Gastrocnemius medialis (tissue), 4 donors: ENCODE measurements around the gene HLA-DRB1. TPM values are rescaled to one million over a fixed set of nuclear protein-coding genes. Genes with fewer than 3 reads are reported as not detected.

Source experiments
- ATAC-seq, 2 donors: fragments of 150-250 bp; one replicate each; pipeline ENCODE4 v1.9.1; 2016
- DNase-seq, 2 donors: peaks; one replicate each; pipeline ENCODE4 v3.0.0-alpha.2; 2019
- H3K27ac ChIP-seq, 4 donors: fragments of 200-600 bp; sonication (generic); 1 replicate in 1 of 4; 2 replicates in 3 of 4; pipeline ENCODE4 v1.5.1; 2016 to 2018; ENCODE audit warnings: mild to moderate bottlenecking in 2 of 4, moderate library complexity in 1 of 4
- H3K27me3 ChIP-seq, 3 donors: fragments of 200-600 bp; sonication (generic) in 2 of 3; 1 replicate in 1 of 3; 2 replicates in 2 of 3; pipeline versions ENCODE4 v1.5.1 to v1.6.0; 2016 to 2019; ENCODE audit warnings: mild to moderate bottlenecking in 1 of 3, moderate library complexity in 1 of 3
- H3K36me3 ChIP-seq, 2 donors: fragments of 200-600 bp; sonication (generic) in 1 of 2; one replicate each; pipeline ENCODE4 v1.5.1; 2017 to 2018
- H3K4me1 ChIP-seq, 2 donors: fragments of 200-600 bp; sonication (generic) in 1 of 2; one replicate each; pipeline ENCODE4 v1.5.1; 2016 to 2017; ENCODE audit warnings: mild to moderate bottlenecking in 2 of 2
- H3K4me3 ChIP-seq, 4 donors: fragments of 200-600 bp; sonication (generic) in 3 of 4; 1 replicate in 1 of 4; 2 replicates in 3 of 4; pipeline ENCODE4 v1.5.1; 2016 to 2019; ENCODE audit warnings: mild to moderate bottlenecking in 2 of 4
- H3K9me3 ChIP-seq, 3 donors: fragments of 200-600 bp; sonication (generic) in 2 of 3; 1 replicate in 1 of 3; 2 replicates in 2 of 3; pipeline ENCODE4 v1.5.1; 2016 to 2019
- POLR2A ChIP-seq, 2 donors: fragments of 450-650 bp; IDR thresholded peaks; one replicate each; pipeline ENCODE4 v1.6.1; 2017; ENCODE audit warnings: antibody characterized with exemption in 2 of 2, mild to moderate bottlenecking in 2 of 2, moderate library complexity in 2 of 2
- in situ Hi-C, 4 donors: fragments of 200-750 bp; cut with MboI; loops; one replicate each; pipeline versions ENCODE4 v1.15.0 to v1.8.0; 2017; ENCODE audit warnings: low sequenced_read_pairs in 4 of 4
- intact Hi-C: fragments of 100-400 bp; cut with DNase I; formaldehyde crosslinking; loops from one replicate; pipeline ENCODE4 v1.15.1; 2023; ENCODE audit warnings: low total_unique reads
- total RNA-seq, 4 donors: library from RNA; depleted of rRNA; stranded (reverse); fragments of >200 nt; gene quantifications; one replicate each; pipeline versions ENCODE4 v1.1.0 to v1.2.3, GENCODE V29; 2016
- TF ChIP-seq, protein P1 (sequence below), 5 experiments: fragments of 450-650 bp in 3 of 5; fragments of 200-600 bp in 2 of 5; sonication (generic) in 2 of 5; IDR thresholded peaks in 4 of 5; conservative IDR thresholded peaks in 1 of 5; 1 replicate in 4 of 5; 2 replicates in 1 of 5; pipeline ENCODE4 v1.5.1; 2016 to 2019; ENCODE audit warnings: antibody characterized with exemption in 5 of 5, mild to moderate bottlenecking in 3 of 5, moderate library complexity in 3 of 5

The HLA-DRB1 gene
- total RNA-seq, 4 donors from 2014 or later = 7.5 to 25.2 (median 16.5) TPM

DNA sequence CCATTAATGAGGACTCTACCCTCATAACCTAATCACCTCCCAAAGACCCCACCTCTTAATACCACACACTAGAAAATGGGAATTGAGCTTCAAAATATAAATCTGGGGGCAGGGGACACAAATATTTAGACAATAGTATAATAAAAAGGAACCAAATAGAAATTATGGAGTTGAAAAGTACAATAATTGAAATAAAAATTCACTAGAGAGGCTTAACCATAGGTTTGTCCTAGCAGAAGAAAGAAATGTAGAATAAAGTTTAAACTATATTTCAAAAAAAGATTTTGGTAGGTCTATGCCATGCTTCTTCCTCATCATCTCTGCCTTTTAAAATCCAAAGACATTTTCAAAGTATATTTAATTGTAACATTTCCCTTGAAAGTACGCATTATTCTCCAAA lies 28.1 kb upstream of the HLA-DRB1 start:
- intact Hi-C loops = no loop called here
- H3K4me3 ChIP-seq = no peak overlapping the region
- DNase-seq = no peak
- H3K27me3 ChIP-seq = no peaks in the 10 kb centered on the region
- H3K36me3 ChIP-seq = no peaks in the 10 kb centered on the region
- no peak overlapping the region for H3K27ac ChIP-seq
- H3K4me1 ChIP-seq = no peaks in the 10 kb centered on the region
- in situ Hi-C loops = no loop called here
- H3K9me3 ChIP-seq = no peaks in the 10 kb centered on the region
- no peak for TF ChIP-seq POLR2A (IDR thresholded peaks at IDR 0.05)
- TF ChIP-seq, protein P1, sequence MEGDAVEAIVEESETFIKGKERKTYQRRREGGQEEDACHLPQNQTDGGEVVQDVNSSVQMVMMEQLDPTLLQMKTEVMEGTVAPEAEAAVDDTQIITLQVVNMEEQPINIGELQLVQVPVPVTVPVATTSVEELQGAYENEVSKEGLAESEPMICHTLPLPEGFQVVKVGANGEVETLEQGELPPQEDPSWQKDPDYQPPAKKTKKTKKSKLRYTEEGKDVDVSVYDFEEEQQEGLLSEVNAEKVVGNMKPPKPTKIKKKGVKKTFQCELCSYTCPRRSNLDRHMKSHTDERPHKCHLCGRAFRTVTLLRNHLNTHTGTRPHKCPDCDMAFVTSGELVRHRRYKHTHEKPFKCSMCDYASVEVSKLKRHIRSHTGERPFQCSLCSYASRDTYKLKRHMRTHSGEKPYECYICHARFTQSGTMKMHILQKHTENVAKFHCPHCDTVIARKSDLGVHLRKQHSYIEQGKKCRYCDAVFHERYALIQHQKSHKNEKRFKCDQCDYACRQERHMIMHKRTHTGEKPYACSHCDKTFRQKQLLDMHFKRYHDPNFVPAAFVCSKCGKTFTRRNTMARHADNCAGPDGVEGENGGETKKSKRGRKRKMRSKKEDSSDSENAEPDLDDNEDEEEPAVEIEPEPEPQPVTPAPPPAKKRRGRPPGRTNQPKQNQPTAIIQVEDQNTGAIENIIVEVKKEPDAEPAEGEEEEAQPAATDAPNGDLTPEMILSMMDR (IDR thresholded peaks at IDR 0.05 in 4 of 5, conservative IDR thresholded peaks at IDR 0.05 in 1 of 5) = no peak
- no peak for ATAC-seq

- H3K36me3 ChIP-seq = no peaks in the 10 kb centered on the region
- H3K4me1 ChIP-seq = no peaks in the 10 kb centered on the region
- H3K9me3 ChIP-seq = no peaks in the 10 kb centered on the region
- DNase-seq (no peak), ATAC-seq (no peak)
- no peak for TF ChIP-seq POLR2A (IDR thresholded peaks at IDR 0.05)
- in situ Hi-C loops (no loop called here), intact Hi-C loops (no loop called here)
- no peaks in the 10 kb centered on the region for H3K27me3 ChIP-seq
- no peak overlapping the region for H3K4me3 ChIP-seq
- H3K27ac ChIP-seq = no peak overlapping the region
These were observed 26.4 kb upstream of the HLA-DRB1 start for GRCh38 chr6:32615885-32616532.

GRCh38 chr6:32614366-32615081 lies 24.9 kb upstream of the HLA-DRB1 start:
- DNase-seq = no peak
- TF ChIP-seq POLR2A (IDR thresholded peaks at IDR 0.05) = no peak
- TF ChIP-seq, protein P1 (IDR thresholded peaks at IDR 0.05 in 4 of 5, conservative IDR thresholded peaks at IDR 0.05 in 1 of 5) = no peak
- H3K27me3 ChIP-seq = no peaks in the 10 kb centered on the region
- H3K4me1 ChIP-seq = no peaks in the 10 kb centered on the region
- H3K4me3 ChIP-seq = no peak overlapping the region
- no peaks in the 10 kb centered on the region for H3K36me3 ChIP-seq
- intact Hi-C loops (no loop called here), in situ Hi-C loops (no loop called here)
- no peak for ATAC-seq
- H3K9me3 ChIP-seq = no peaks in the 10 kb centered on the region
- H3K27ac ChIP-seq = no peak overlapping the region

- ATAC-seq (no peak), DNase-seq (no peak)
- Histone ChIP-seq H3K36me3 (no peaks in the 10 kb centered on the region), H3K4me3 (no peak overlapping the region), H3K4me1 (no peaks in the 10 kb centered on the region), H3K27me3 (no peaks in the 10 kb centered on the region), H3K9me3 (no peaks in the 10 kb centered on the region), H3K27ac (peak overlapping the region in 1 of 4 donors; percentile 23)
- TF ChIP-seq POLR2A (IDR thresholded peaks at IDR 0.05) = no peak
- TF ChIP-seq, protein P1 (IDR thresholded peaks at IDR 0.05 in 4 of 5, conservative IDR thresholded peaks at IDR 0.05 in 1 of 5) = no peak
- intact Hi-C loops (no loop called here), in situ Hi-C loops (no loop called here)
These were observed 23.8 kb upstream of the HLA-DRB1 start for GRCh38 chr6:32613475-32613874.

GRCh38 chr6:32610682-32611296 lies 21.1 kb upstream of the HLA-DRB1 start:
- no peak for DNase-seq
- no peak for TF ChIP-seq POLR2A (IDR thresholded peaks at IDR 0.05)
- TF ChIP-seq, protein P1 (IDR thresholded peaks at IDR 0.05 in 4 of 5, conservative IDR thresholded peaks at IDR 0.05 in 1 of 5) = no peak
- in situ Hi-C loops = no loop called here

More at GRCh38 chr6:32610682-32611296, 21.1 kb upstream of the HLA-DRB1 start:
- Histone ChIP-seq H3K9me3 (no peaks in the 10 kb centered on the region), H3K36me3 (no peaks in the 10 kb centered on the region), H3K4me1 (no peaks in the 10 kb centered on the region), H3K27me3 (no peaks in the 10 kb centered on the region), H3K27ac (peak overlapping the region in 1 of 4 donors; percentile 57), H3K4me3 (no peak overlapping the region)
- no peak for ATAC-seq
- intact Hi-C loops = no loop called here
